ENCODE measurements around the gene SELPLG. TPM values are rescaled to one million over a fixed set of nuclear protein-coding genes. Genes with fewer than 3 reads are reported as not detected.

SELPLG gene
- total and polyA plus RNA-seq, 2 experiments from 2014 or later, result 0.37 to 1.5 TPM

- Histone ChIP-seq H2AFZ (no peak overlapping the region), H3K27me3 (no peaks in the 10 kb centered on the region), H3K79me2 (peaks cover 86% of the 10 kb centered on the region), H4K20me1 (ENCODE audit: insufficient read depth, poor library complexity, severe bottlenecking) (no peaks in the 10 kb centered on the region), H3K4me2 (no peak overlapping the region), H3K9me2 (replicated peaks; ENCODE audit: insufficient read depth) (no peaks in the 10 kb centered on the region), H3K4me1 (ENCODE audit: insufficient read depth) (no peaks in the 10 kb centered on the region), H3K4me3 (no peak overlapping the region), H3K27ac (no peak overlapping the region), H3K9me3 (ENCODE audit: low read depth) (no peaks in the 10 kb centered on the region), H3K36me3 (replicated peaks; ENCODE audit: insufficient read depth, low read depth) (no peaks in the 10 kb centered on the region)
- no peak for DNase-seq (ENCODE audit: low spot score)
- no peak for TF ChIP-seq EZH2phosphoT487 (IDR thresholded peaks at IDR 0.05; ENCODE audit: low read depth, severe bottlenecking, unreplicated experiment)
- TF ChIP-seq EZH2 (IDR thresholded peaks at IDR 0.05; ENCODE audit: borderline replicate concordance), result no peak
- TF ChIP-seq CTCF (IDR thresholded peaks at IDR 0.05; ENCODE audit: poor library complexity), result no peak
- 90% methylated on average over 9 of the region's 9 CpGs for WGBS (ENCODE audit: low lambda C conversion rate, missing lambda C conversion rate)
Measured at GRCh38 chr12:108678104-108678730, 44.5 kb upstream of the SELPLG start.

- 87% methylated on average over 3 of the region's 3 CpGs for WGBS (ENCODE audit: low lambda C conversion rate, missing lambda C conversion rate)
- Histone ChIP-seq H2AFZ (no peak overlapping the region), H3K9me2 (replicated peaks; ENCODE audit: insufficient read depth) (no peaks in the 10 kb centered on the region), H3K27ac (no peak overlapping the region), H3K9me3 (ENCODE audit: low read depth) (no peaks in the 10 kb centered on the region), H3K4me1 (ENCODE audit: insufficient read depth) (no peaks in the 10 kb centered on the region), H3K4me2 (no peak overlapping the region), H3K27me3 (no peaks in the 10 kb centered on the region), H3K79me2 (peaks cover 86% of the 10 kb centered on the region), H3K36me3 (replicated peaks; ENCODE audit: insufficient read depth, low read depth) (no peaks in the 10 kb centered on the region), H4K20me1 (ENCODE audit: insufficient read depth, poor library complexity, severe bottlenecking) (no peaks in the 10 kb centered on the region), H3K4me3 (no peak overlapping the region)
- TF ChIP-seq EZH2 (IDR thresholded peaks at IDR 0.05; ENCODE audit: borderline replicate concordance) (no peak), EZH2phosphoT487 (IDR thresholded peaks at IDR 0.05; ENCODE audit: low read depth, severe bottlenecking, unreplicated experiment) (no peak), CTCF (IDR thresholded peaks at IDR 0.05; ENCODE audit: poor library complexity) (no peak)
- DNase-seq (ENCODE audit: low spot score), result no peak
Measured at GRCh38 chr12:108677381-108677780, 43.7 kb upstream of the SELPLG start.

GRCh38 chr12:108676707-108677106 is 43.0 kb upstream of the SELPLG start:
- H3K9me2 ChIP-seq (replicated peaks; ENCODE audit: insufficient read depth), result no peaks in the 10 kb centered on the region
- H2AFZ ChIP-seq, result no peak overlapping the region
- H3K79me2 ChIP-seq, result peaks cover 86% of the 10 kb centered on the region
- no peaks in the 10 kb centered on the region for H3K9me3 ChIP-seq (ENCODE audit: low read depth)
- no peak overlapping the region for H3K4me3 ChIP-seq
- no peak for DNase-seq (ENCODE audit: low spot score)
- TF ChIP-seq EZH2 (IDR thresholded peaks at IDR 0.05; ENCODE audit: borderline replicate concordance) (no peak), EZH2phosphoT487 (IDR thresholded peaks at IDR 0.05; ENCODE audit: low read depth, severe bottlenecking, unreplicated experiment) (no peak), CTCF (IDR thresholded peaks at IDR 0.05; ENCODE audit: poor library complexity) (no peak)
- no peak overlapping the region for H3K4me2 ChIP-seq
- 97% methylated on average over 5 of the region's 5 CpGs for WGBS (ENCODE audit: low lambda C conversion rate, missing lambda C conversion rate)
- H3K36me3 ChIP-seq (replicated peaks; ENCODE audit: insufficient read depth, low read depth), result no peaks in the 10 kb centered on the region
- no peaks in the 10 kb centered on the region for H3K4me1 ChIP-seq (ENCODE audit: insufficient read depth)
- H3K27ac ChIP-seq, result no peak overlapping the region
- H3K27me3 ChIP-seq, result no peaks in the 10 kb centered on the region
- H4K20me1 ChIP-seq (ENCODE audit: insufficient read depth, poor library complexity, severe bottlenecking), result no peaks in the 10 kb centered on the region

All from hepatocyte (in vitro differentiated cells).